AG09309 (cell line): ENCODE results near the gene FNBP1.
"Not testable (repeated sequence)": the region's sequence is repeated elsewhere in the genome, so short reads cannot be mapped to it uniquely, and the experiment has no call there.

Experiments
- DNase-seq: peaks from one replicate; pipeline ENCODE4 v3.0.0-alpha.2; 2010; ENCODE audit warnings: low read depth
- H3K4me3 ChIP-seq: 2 replicates; pipeline ENCODE4 v1.5.1; 2011; ENCODE audit warnings: mild to moderate bottlenecking, low read depth, low read length, moderate library complexity; ENCODE audit not compliant: control insufficient read depth
- CTCF ChIP-seq: IDR thresholded peaks from 2 replicates; pipeline ENCODE4 v1.5.1; 2011; ENCODE audit warnings: mild to moderate bottlenecking, low read depth, low read length, inconsistent platforms; ENCODE audit not compliant: insufficient read depth, control insufficient read depth; ENCODE audit errors: missing control alignments

Gene FNBP1

GRCh38 chr9:129987941-129988340 lies 55.0 kb downstream of the FNBP1 start:
- no peak overlapping the region for H3K4me3 ChIP-seq
- no peak for TF ChIP-seq CTCF
- DNase-seq = no peak

GRCh38 chr9:129987047-129987446 lies 55.9 kb downstream of the FNBP1 start:
- no peak overlapping the region for H3K4me3 ChIP-seq
- TF ChIP-seq CTCF = no peak
- DNase-seq = no peak

GRCh38 chr9:129984589-129984988 lies 58.4 kb downstream of the FNBP1 start:
- not testable (repeated sequence) for DNase-seq, H3K4me3 ChIP-seq

- H3K4me3 ChIP-seq = no peak overlapping the region
- no peak for DNase-seq
- no peak for TF ChIP-seq CTCF
Observed at GRCh38 chr9:129983891-129984290, 59.1 kb downstream of the FNBP1 start.

- TF ChIP-seq CTCF = no peak
- no peak overlapping the region for H3K4me3 ChIP-seq
- no peak for DNase-seq
Observed at GRCh38 chr9:129981180-129981907, 61.6 kb downstream of the FNBP1 start.

- not testable (repeated sequence) for H3K4me3 ChIP-seq, DNase-seq
Observed at GRCh38 chr9:129980224-129980623, 62.8 kb downstream of the FNBP1 start.

GRCh38 chr9:129979071-129979745 lies 63.8 kb downstream of the FNBP1 start:
- no peak for TF ChIP-seq CTCF
- DNase-seq = no peak
- no peak overlapping the region for H3K4me3 ChIP-seq
